ENCODE results near the gene TRIP6. TPM values are rescaled to one million over a fixed set of nuclear protein-coding genes. Genes with fewer than 3 reads are reported as not detected.
"Not testable (repeated sequence)": the region's sequence is repeated elsewhere in the genome, so short reads cannot be mapped to it uniquely, and the experiment has no call there.

The TRIP6 gene
- total RNA-seq, 1 donor from 2014 or later: 14.9 TPM

DNA sequence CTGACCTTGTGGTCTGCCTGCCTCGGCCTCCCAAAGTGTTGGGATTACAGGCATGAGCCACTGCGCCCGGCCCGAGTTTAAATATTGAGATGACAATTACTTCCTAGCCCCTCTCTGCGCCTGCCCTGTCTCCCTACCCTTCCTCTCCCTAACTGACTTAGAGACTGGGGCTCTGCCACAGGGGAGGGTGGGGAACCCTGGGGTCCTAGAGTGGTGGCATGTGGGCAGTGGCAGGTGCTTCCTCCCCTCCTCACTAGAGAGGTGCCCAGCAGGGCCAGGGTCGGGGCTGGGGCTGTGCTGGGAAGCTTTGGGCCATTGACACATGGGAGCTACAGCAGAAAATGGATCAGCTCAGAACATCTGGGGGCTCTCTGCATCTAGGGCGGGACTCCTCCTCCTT lies 35.5 kb downstream of the TRIP6 start:
- Histone ChIP-seq H3K36me3 (no peaks in the 10 kb centered on the region), H3K27ac (no peak overlapping the region), H4K20me1 (ENCODE audit: low read depth) (no peaks in the 10 kb centered on the region), H3K79me2 (ENCODE audit: low read depth) (no peaks in the 10 kb centered on the region), H2AFZ (replicated peaks) (no peak overlapping the region), H3K27me3 (peaks cover 5% of the 10 kb centered on the region), H3K9me3 (ENCODE audit: low read depth) (no peaks in the 10 kb centered on the region), H3K4me2 (no peak overlapping the region), H3K4me1 (no peaks in the 10 kb centered on the region), H3F3A (ENCODE audit: low read depth) (peaks cover 4% of the 10 kb centered on the region), H3K4me3 (no peak overlapping the region), H3K9ac (no peak overlapping the region)
- DNase-seq (ENCODE audit: low spot score): no peak
- Mint-ChIP-seq H3K27me3 (ENCODE audit: insufficient read depth, low read depth) (peaks cover 12% of the 10 kb centered on the region), H3K36me3 (no peaks in the 10 kb centered on the region), H3K4me3 (no peak overlapping the region), H3K9me3 (no peaks in the 10 kb centered on the region), H3K27ac (no peak overlapping the region), H3K4me1 (peaks cover 3% of the 10 kb centered on the region)
- TF ChIP-seq, protein P1, sequence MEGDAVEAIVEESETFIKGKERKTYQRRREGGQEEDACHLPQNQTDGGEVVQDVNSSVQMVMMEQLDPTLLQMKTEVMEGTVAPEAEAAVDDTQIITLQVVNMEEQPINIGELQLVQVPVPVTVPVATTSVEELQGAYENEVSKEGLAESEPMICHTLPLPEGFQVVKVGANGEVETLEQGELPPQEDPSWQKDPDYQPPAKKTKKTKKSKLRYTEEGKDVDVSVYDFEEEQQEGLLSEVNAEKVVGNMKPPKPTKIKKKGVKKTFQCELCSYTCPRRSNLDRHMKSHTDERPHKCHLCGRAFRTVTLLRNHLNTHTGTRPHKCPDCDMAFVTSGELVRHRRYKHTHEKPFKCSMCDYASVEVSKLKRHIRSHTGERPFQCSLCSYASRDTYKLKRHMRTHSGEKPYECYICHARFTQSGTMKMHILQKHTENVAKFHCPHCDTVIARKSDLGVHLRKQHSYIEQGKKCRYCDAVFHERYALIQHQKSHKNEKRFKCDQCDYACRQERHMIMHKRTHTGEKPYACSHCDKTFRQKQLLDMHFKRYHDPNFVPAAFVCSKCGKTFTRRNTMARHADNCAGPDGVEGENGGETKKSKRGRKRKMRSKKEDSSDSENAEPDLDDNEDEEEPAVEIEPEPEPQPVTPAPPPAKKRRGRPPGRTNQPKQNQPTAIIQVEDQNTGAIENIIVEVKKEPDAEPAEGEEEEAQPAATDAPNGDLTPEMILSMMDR (IDR thresholded peaks at IDR 0.05): no peak
- TF ChIP-seq EZH2 (IDR thresholded peaks at IDR 0.05) (no peak), EZH2phosphoT487 (IDR thresholded peaks at IDR 0.05) (no peak)

DNA sequence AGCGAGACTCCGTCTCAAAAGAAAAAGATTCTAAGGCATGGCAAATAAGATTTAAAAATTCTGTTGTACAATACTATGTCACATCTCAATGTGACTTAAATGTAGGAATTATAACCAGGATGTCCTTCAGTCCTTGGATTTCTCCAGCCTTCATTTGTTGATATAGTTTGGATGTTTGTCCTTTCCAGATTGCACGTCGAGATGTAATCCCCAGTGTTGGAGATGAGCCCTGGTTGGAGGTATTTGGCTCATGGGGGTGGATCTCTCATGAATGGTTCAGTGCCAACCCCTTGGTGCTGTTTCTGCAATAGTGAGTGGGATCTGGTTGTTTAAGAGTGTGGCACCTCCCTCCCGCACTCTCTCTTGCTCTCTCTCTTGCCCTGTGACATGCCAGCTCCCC lies 41.3 kb downstream of the TRIP6 start:
- peaks cover 17% of the 10 kb centered on the region for H3K27me3 Mint-ChIP-seq (ENCODE audit: insufficient read depth, low read depth)
- H3K9me3 Mint-ChIP-seq: peaks cover 3% of the 10 kb centered on the region
- H3K4me3 Mint-ChIP-seq: no peak overlapping the region
- peaks cover 6% of the 10 kb centered on the region for H3F3A ChIP-seq (ENCODE audit: low read depth)
- no peaks in the 10 kb centered on the region for H3K36me3 ChIP-seq
- no peak overlapping the region for H3K9ac ChIP-seq
- no peak overlapping the region for H3K27ac ChIP-seq
- H3K36me3 Mint-ChIP-seq: no peaks in the 10 kb centered on the region
- no peak overlapping the region for H2AFZ ChIP-seq (replicated peaks)
- no peaks in the 10 kb centered on the region for H4K20me1 ChIP-seq (ENCODE audit: low read depth)
- no peaks in the 10 kb centered on the region for H3K4me1 ChIP-seq
- no peaks in the 10 kb centered on the region for H3K27me3 ChIP-seq
- TF ChIP-seq EZH2 (IDR thresholded peaks at IDR 0.05) (no peak), EZH2phosphoT487 (IDR thresholded peaks at IDR 0.05) (no peak)
- TF ChIP-seq, protein P1 (IDR thresholded peaks at IDR 0.05): no peak
- no peak overlapping the region for H3K4me2 ChIP-seq
- no peak for DNase-seq (ENCODE audit: low spot score)
- no peak overlapping the region for H3K4me3 ChIP-seq
- no peaks in the 10 kb centered on the region for H3K9me3 ChIP-seq (ENCODE audit: low read depth)
- H3K27ac Mint-ChIP-seq: no peak overlapping the region
- no peaks in the 10 kb centered on the region for H3K4me1 Mint-ChIP-seq
- H3K79me2 ChIP-seq (ENCODE audit: low read depth): no peaks in the 10 kb centered on the region

- H3K36me3 Mint-ChIP-seq, H3K4me3 Mint-ChIP-seq: not testable (repeated sequence)
Measured at GRCh38 chr7:100910443-100910842, 43.3 kb downstream of the TRIP6 start.

DNA sequence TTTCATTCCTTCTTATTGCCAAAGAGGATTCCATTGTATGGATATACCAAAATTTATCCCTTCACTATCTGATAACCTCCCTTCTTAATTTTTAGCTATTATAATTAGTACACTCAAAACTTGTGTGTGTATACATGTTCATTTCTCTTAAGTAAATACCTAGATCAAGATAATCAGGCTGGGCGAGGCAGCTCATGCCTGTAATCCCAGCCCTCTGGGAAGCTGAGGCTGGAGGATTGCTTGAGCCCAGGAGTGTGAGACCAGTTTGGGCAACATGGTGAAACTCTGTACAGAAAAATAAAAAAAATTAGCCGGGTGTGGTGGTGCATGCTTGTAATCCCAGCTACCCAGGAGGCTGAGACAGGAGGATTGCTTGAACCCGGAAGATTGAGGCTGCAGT lies 44.3 kb downstream of the TRIP6 start:
- Mint-ChIP-seq H3K36me3 (no peaks in the 10 kb centered on the region), H3K27me3 (ENCODE audit: insufficient read depth, low read depth) (peaks cover 14% of the 10 kb centered on the region), H3K27ac (no peak overlapping the region), H3K4me3 (no peak overlapping the region), H3K4me1 (no peaks in the 10 kb centered on the region), H3K9me3 (peaks cover 4% of the 10 kb centered on the region)
- Histone ChIP-seq H2AFZ (replicated peaks) (no peak overlapping the region), H4K20me1 (ENCODE audit: low read depth) (no peaks in the 10 kb centered on the region), H3K79me2 (ENCODE audit: low read depth) (no peaks in the 10 kb centered on the region), H3K9me3 (ENCODE audit: low read depth) (no peaks in the 10 kb centered on the region), H3K36me3 (no peaks in the 10 kb centered on the region), H3K4me2 (no peak overlapping the region), H3K27ac (no peak overlapping the region), H3K4me3 (no peak overlapping the region), H3K4me1 (no peaks in the 10 kb centered on the region), H3K27me3 (no peaks in the 10 kb centered on the region), H3K9ac (no peak overlapping the region), H3F3A (ENCODE audit: low read depth) (peaks cover 6% of the 10 kb centered on the region)
- DNase-seq (ENCODE audit: low spot score): no peak
- no peak for TF ChIP-seq EZH2phosphoT487 (IDR thresholded peaks at IDR 0.05)

More at GRCh38 chr7:100910443-100910842, 43.3 kb downstream of the TRIP6 start:
- not testable (repeated sequence) for H3K9me3 ChIP-seq (ENCODE audit: low read depth); H3K36me3 ChIP-seq; H3K9ac ChIP-seq; H3K4me1 ChIP-seq; H3K27ac Mint-ChIP-seq; H4K20me1 ChIP-seq (ENCODE audit: low read depth); H3K4me2 ChIP-seq; H3F3A ChIP-seq (ENCODE audit: low read depth); DNase-seq (ENCODE audit: low spot score); H3K4me3 ChIP-seq; H3K4me1 Mint-ChIP-seq; H3K27me3 ChIP-seq; H3K27ac ChIP-seq; H2AFZ ChIP-seq (replicated peaks); H3K79me2 ChIP-seq (ENCODE audit: low read depth); H3K9me3 Mint-ChIP-seq
- H3K27me3 Mint-ChIP-seq (ENCODE audit: insufficient read depth, low read depth): peaks cover 17% of the 10 kb centered on the region

All from neural progenitor cell (in vitro differentiated cells).